Body of pancreas (tissue), 4 donors: ENCODE results near the gene STXBP1. TPM values are rescaled to one million over a fixed set of nuclear protein-coding genes. Genes with fewer than 3 reads are reported as not detected.

ENCODE experiments used
- ATAC-seq: fragments of 150-250 bp; one replicate; pipeline ENCODE4 v1.9.1; 2016
- DNase-seq, 4 donors: peaks; one replicate each; pipeline ENCODE4 v3.0.0-alpha.2; 2019
- H3K27ac ChIP-seq, 4 donors: fragments of 200-600 bp; sonication (generic); 1 replicate in 3 of 4; 2 replicates in 1 of 4; pipeline versions ENCODE4 v1.5.1 to v1.6.1; 2016 to 2019; ENCODE audit warnings: mild to moderate bottlenecking in 1 of 4, mixed read lengths in 1 of 4, moderate library complexity in 1 of 4
- H3K27me3 ChIP-seq, 2 donors: fragments of 200-600 bp; sonication (generic); one replicate each; pipeline ENCODE4 v1.6.0; 2016; ENCODE audit warnings: mild to moderate bottlenecking in 1 of 2
- H3K36me3 ChIP-seq, 2 donors: fragments of 200-600 bp; sonication (generic); replicated peaks in 1 of 2; 2 replicates each; pipeline ENCODE4 v1.5.1; 2016; ENCODE audit warnings: low read depth in 2 of 2; ENCODE audit not compliant: insufficient read depth in 1 of 2
- H3K4me1 ChIP-seq: fragments of 200-600 bp; sonication (generic); one replicate; pipeline ENCODE4 v1.6.0; 2016
- H3K4me3 ChIP-seq, 2 donors: fragments of 200-600 bp; sonication (generic); 1 replicate in 1 of 2; 2 replicates in 1 of 2; pipeline ENCODE4 v1.5.1; 2016 to 2019
- H3K9me3 ChIP-seq, 3 donors: fragments of 200-600 bp; sonication (generic); 1 replicate in 2 of 3; 2 replicates in 1 of 3; pipeline ENCODE4 v1.5.1; 2016
- CTCF ChIP-seq, 7 experiments: fragments of 450-650 bp in 4 of 7; fragments of 200-600 bp in 3 of 7; sonication (generic) in 3 of 7; IDR thresholded peaks; one replicate each; pipeline ENCODE4 v1.5.1; 2016 to 2019; ENCODE audit warnings: antibody characterized with exemption in 7 of 7
- POLR2A ChIP-seq, 3 donors: fragments of 450-650 bp; IDR thresholded peaks; one replicate each; pipeline ENCODE4 v1.6.1; 2016; ENCODE audit warnings: antibody characterized with exemption in 3 of 3, mild to moderate bottlenecking in 2 of 3
- WGBS, 2 donors: methylation state at CpG; one replicate each; pipeline ENCODE4 v1.1.5; 2017; 5-methylcytosine and 5-hydroxymethylcytosine counted together
- intact Hi-C: fragments of 100-400 bp; cut with DNase I; formaldehyde crosslinking; loops from one replicate; pipeline ENCODE4 v1.15.1; 2023
- total RNA-seq, 2 donors: library from RNA; depleted of rRNA; stranded (reverse); fragments of >200 nt; gene quantifications; one replicate each; pipeline ENCODE4 v1.1.0, GENCODE V29; 2016

STXBP1 gene
- total RNA-seq, 2 donors from 2014 or later = 34.5 to 39.9 TPM

GRCh38 chr9:127658428-127658827 is 46.4 kb downstream of the STXBP1 start:
- intact Hi-C loops = no loop called here
- ATAC-seq (no peak), DNase-seq (no peak)
- Histone ChIP-seq H3K4me3 (no peak overlapping the region), H3K36me3 (peaks cover 0 to 4% of the 10 kb centered on the region in 2 donors), H3K9me3 (no peaks in the 10 kb centered on the region), H3K27me3 (no peaks in the 10 kb centered on the region), H3K27ac (no peak overlapping the region), H3K4me1 (no peaks in the 10 kb centered on the region)
- 87 to 88% methylated on average over 5 of the region's 5 CpGs for WGBS, 2 donors
- TF ChIP-seq POLR2A (IDR thresholded peaks at IDR 0.05) = no peak
- no peak for TF ChIP-seq CTCF (IDR thresholded peaks at IDR 0.05)

GRCh38 chr9:127660886-127661741 is 49.0 kb downstream of the STXBP1 start:
- H3K36me3 ChIP-seq = peaks cover 0 to 2% of the 10 kb centered on the region in 2 donors
- no peaks in the 10 kb centered on the region for H3K4me1 ChIP-seq
- ATAC-seq = no peak
- H3K27ac ChIP-seq = no peak overlapping the region
- no peaks in the 10 kb centered on the region for H3K9me3 ChIP-seq
- TF ChIP-seq POLR2A (IDR thresholded peaks at IDR 0.05) (no peak), CTCF (IDR thresholded peaks at IDR 0.05) (no peak)
- no peaks in the 10 kb centered on the region for H3K27me3 ChIP-seq
- peak in 2 of 4 donors; percentile 34 to 37 for DNase-seq
- H3K4me3 ChIP-seq = no peak overlapping the region
- 66 to 67% methylated on average over 13 of the region's 13 CpGs for WGBS, 2 donors
- intact Hi-C loops = loop anchor here (10.0 kb wide), 1 partner anchor 186 kb away; no protein-coding TSS in a partner anchor

GRCh38 chr9:127662617-127663016 is 50.5 kb downstream of the STXBP1 start:
- H3K36me3 ChIP-seq = peaks cover 0 to 2% of the 10 kb centered on the region in 2 donors
- 52 to 56% methylated on average over 1 of the region's 1 CpG for WGBS, 2 donors
- no peak overlapping the region for H3K4me3 ChIP-seq
- no peaks in the 10 kb centered on the region for H3K9me3 ChIP-seq
- TF ChIP-seq CTCF (IDR thresholded peaks at IDR 0.05) (no peak), POLR2A (IDR thresholded peaks at IDR 0.05) (no peak)
- DNase-seq = no peak
- H3K27me3 ChIP-seq = no peaks in the 10 kb centered on the region
- H3K27ac ChIP-seq = no peak overlapping the region
- intact Hi-C loops = loop anchor here (10.0 kb wide), 1 partner anchor 188 kb away; no protein-coding TSS in a partner anchor
- no peaks in the 10 kb centered on the region for H3K4me1 ChIP-seq
- ATAC-seq = no peak

- Histone ChIP-seq H3K9me3 (no peaks in the 10 kb centered on the region), H3K36me3 (peaks cover 0 to 2% of the 10 kb centered on the region in 2 donors), H3K4me3 (no peak overlapping the region), H3K4me1 (no peaks in the 10 kb centered on the region), H3K27me3 (no peaks in the 10 kb centered on the region), H3K27ac (no peak overlapping the region)
- ATAC-seq (no peak), DNase-seq (no peak)
- TF ChIP-seq CTCF (IDR thresholded peaks at IDR 0.05) = no peak
- TF ChIP-seq POLR2A (IDR thresholded peaks at IDR 0.05) = no peak
- intact Hi-C loops = loop anchor here (10.0 kb wide), 1 partner anchor 190 kb away; no protein-coding TSS in a partner anchor
- 83 to 92% methylated on average over 2 to 7 of the region's 7 CpGs for WGBS, 2 donors
Measured at GRCh38 chr9:127664324-127664677, 52.2 kb downstream of the STXBP1 start.
